Stimulated activated CD8-positive, alpha-beta memory T cell treated with anti-CD3 and anti-CD28 coated beads, Interleukin-4, amount 100 ng/mL, for 4 hours (primary cell): ENCODE measurements around the gene TPRG1L.

Experiments used
- DNase-seq, 2 donors: peaks; one replicate each; pipeline ENCODE4 v3.0.0-alpha.2; 2020; ENCODE audit warnings: low read depth in 2 of 2, low spot score in 1 of 2

Gene TPRG1L

GRCh38 chr1:3677484-3677883 is 52.7 kb downstream of the TPRG1L start:
- no peak for DNase-seq

GRCh38 chr1:3678361-3679097 is 53.7 kb downstream of the TPRG1L start:
- no peak for DNase-seq

- no peak for DNase-seq
Measured at GRCh38 chr1:3679098-3679555, 54.3 kb downstream of the TPRG1L start.
